HG03432 (cell line): Measurements from ENCODE around the gene AOPEP.

ENCODE experiments used
- ATAC-seq: cut with Tn5 transposase; IDR thresholded peaks from one replicate; pipeline ENCODE4 v1.9.1; 2021; ENCODE audit warnings: mild to moderate bottlenecking, moderate library complexity; ENCODE audit not compliant: unreplicated experiment

Gene AOPEP

GRCh38 chr9:95089257-95090022 is 362.9 kb downstream of the AOPEP start:
- ATAC-seq: no peak

GRCh38 chr9:95090023-95090791 is 363.7 kb downstream of the AOPEP start:
- no peak for ATAC-seq

DNA sequence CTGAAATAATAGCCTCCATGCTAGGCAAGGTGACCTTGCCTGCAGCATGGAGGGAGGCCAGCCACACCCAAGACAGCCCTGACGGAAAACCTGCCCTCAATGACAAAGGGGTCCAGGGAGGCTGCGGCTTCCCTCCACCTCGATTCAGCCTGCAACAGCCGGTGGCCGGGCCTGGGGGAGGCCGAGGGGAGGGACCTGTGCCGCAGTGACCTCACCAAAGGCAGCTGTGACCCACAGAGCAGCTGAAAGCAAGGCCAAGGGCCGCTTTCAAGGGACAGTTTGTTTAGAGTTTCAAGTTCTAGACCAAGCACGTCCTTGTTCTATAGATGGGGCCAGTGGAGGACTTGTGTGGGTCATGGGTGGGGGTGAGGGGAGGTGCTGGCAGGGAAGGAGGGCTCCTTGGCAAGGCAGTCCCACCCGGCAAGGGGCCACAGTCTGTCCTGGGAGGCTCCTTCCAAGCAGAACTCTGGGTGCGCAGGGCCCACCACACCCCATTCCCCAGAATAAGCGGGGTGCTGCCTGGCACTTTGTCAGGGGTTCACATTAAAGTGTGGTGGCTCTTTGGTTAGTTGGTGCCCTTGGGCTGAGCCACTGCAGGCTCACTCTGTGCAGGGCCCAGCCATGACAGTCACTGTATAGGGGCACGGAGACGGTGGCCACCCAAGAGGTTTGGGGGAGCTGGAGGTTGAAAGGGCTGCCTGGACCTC is 364.5 kb downstream of the AOPEP start:
- ATAC-seq: no peak

- ATAC-seq: no peak
Observed at GRCh38 chr9:95091601-95092261, 365.2 kb downstream of the AOPEP start.

DNA sequence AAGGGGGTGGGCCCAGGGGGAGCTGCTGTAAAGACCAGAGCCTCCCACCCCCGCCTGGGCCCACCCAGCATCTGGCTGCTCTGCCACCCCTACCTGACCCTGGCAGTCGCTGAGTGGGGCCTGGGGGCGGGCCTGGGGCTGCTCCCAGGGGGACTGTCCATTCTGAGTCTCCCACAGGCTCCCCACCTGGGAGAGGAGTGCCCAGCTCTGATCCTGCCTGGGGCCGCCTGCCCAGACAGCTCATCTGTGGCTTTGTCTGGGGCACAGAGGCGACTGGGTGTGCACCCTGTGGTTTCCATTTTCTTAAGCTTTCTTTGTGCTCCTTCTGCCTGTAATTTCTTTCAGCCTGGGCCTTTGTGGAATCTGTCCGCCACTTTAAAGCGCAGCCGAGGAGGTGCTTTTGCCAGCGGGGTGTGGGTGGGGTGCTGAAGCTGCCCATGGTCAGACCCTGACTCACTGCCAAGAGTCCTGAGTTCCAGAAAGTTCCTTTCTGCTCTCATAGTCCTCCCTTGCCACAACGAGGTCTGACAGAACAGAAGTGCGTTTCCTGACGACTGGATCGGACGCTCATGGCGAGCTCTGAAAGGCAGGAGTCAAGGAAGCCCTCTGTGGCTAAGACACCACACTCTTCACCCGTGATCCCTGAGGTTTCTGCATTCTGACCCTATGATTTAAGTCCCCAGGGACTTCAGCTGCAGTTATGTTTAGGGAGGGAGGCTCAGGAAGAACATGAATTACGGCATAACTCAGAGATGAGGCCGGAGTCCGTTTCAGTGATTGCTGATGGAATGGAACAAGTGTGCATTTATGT is 366.0 kb downstream of the AOPEP start:
- ATAC-seq: no peak

DNA sequence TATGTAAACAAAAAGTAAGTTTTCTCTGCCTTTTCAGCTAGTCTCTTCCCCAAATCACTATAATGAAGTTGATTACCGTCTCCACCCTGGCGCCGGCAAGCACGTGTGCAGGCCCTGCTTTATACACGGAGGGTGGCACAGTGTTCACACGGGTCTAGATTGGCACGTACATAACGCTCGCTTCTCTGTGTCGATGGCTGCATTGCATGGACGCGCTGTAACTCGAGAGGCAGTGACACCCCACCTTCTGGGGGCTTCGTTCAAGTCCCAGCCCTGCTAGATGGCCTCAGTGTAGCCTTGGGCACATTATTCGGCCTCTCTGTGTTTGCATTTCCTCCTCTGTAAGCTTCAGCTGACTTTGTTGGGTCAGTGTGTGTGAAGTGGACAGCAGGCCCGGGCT is 367.1 kb downstream of the AOPEP start:
- ATAC-seq: no peak

DNA sequence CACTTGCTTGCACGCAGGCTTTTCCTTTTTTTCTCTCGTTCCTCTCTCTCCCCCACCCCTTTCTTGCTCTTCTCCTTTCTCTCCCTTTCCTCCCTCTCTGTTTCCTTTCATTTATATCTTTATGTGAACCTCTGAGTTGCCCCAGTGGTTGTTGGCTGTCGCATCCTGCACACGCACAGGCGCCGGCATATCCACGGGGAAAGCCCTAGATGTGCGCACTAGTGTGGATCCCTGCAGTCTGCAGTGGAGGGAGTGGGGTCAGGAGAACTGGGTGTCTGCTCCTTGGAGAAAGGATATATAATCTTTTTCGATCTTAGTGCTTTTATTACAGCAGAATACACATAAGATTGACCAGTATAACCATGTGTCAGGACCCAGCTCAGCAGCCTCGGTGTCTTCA is 367.5 kb downstream of the AOPEP start:
- ATAC-seq: no peak

DNA sequence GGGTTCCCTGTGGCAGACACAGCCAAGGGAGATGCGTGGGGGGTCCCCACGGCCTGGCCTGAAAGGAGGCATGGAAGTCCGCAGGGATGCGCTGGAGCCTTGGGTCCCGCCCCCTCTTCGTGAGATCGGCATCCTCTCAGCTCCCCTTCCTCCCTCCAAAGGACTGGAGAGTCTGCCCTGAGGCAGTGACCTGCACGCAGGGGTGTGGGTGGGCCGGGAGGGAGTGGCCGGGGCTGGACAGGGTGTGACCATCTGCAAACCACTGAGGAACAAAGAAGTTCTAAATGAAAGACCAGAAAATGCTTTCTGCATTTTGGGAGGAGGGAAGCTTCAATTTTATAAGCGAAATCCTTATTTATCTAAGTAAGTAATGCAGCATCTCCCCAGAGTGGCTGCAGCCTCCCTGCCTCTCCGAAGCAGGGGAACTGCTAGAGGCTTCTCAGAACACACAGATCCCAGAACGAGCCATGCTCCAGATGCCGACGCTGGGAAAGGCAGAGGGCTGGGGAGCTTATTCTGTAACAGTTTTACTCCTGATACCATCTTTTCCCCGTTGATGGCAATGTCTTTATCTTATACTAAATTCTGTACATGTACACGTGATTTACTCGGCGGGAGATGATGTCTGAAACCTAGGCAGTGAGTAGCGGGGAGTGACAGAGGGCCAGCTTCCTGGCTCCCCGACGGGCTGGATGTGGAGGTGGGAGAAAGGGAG is 369.3 kb downstream of the AOPEP start:
- ATAC-seq: no peak

DNA sequence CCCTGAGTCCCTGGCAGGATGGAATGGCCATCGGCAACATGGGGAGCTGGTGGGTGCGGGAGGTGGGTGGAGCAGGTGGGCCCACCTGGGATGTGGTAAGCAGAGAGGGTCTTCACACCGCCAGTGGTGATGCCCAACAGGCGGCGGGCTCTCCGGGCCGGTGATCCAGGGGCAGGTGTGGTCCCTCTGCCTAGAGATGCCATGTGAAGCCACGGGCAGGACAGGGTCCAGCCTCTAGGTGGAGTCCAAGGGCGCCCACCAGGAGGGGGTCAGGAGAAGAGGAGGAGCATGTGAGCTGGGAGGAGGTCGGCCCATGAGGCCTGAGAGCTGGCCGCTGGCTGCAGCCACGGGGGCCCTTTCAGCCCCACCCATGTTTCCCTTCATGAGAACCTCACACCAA is 369.9 kb downstream of the AOPEP start:
- ATAC-seq: no peak

- ATAC-seq: no peak
Observed at GRCh38 chr9:95096807-95097206, 370.3 kb downstream of the AOPEP start.

GRCh38 chr9:95097279-95097678 is 370.8 kb downstream of the AOPEP start:
- no peak for ATAC-seq

DNA sequence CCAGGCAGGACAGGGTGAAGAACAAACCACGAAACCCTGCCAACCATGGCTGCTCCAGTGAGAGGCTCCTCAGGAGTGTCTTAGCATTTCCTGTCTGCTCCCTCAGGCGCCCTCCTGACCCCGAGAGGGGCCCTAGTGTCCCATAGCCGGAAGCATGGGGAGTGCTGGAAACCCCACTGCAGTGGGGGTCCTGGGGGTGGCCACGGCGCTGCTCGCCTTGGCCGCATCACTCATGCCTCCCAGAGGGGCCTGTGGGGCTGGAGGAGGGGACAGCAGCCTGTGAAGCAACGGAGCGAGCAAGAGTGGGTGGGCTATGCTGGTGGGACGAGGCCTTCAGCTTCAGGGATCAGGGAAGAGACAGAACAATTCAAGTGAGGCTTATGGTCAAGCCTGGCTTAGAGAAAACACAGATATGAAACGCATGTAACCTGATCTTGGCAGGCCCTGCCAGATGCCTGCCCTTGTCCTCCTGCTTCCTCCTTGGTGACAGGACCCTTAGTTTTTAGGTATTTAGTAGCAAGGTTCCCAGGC is 372.0 kb downstream of the AOPEP start:
- ATAC-seq: no peak

DNA sequence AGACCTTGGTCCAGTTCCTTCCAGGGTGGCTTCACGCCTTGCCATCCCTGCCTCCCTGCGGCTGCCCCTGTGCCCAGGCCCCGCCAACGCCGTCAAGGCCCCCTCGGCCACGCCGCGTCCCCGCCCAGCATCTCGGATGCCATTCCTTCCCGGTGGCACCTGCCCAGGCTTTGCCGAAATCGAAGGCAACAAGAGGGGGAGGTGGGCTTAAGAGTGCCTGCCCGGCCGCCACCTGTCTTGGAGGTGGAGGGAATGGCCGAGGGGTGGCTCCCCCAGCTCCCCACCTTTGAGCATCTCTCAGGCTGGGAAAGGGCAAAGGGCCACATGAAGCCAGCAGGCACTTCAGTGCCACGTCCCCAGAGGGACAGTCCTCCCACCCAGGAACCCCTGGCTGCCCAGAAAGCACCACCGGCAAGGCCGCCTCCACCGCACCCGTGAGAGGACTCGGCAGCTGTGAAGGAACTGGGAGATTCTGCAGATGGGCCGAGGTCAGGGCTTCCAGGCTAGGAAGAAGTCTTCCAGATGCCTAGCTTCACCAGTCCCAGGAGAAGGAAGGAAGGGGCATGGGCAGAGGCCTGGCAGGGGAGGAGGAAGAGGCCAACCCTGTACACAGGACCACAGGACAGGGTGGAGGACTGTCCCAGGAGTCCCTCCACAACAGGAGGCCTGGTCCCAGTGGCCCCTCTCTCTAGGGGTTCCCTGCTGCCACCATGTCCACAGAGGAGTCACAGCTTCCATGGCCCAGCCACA is 373.0 kb downstream of the AOPEP start:
- no peak for ATAC-seq

GRCh38 chr9:95100071-95100627 is 373.6 kb downstream of the AOPEP start:
- no peak for ATAC-seq

- ATAC-seq: no peak
Observed at GRCh38 chr9:95101326-95101725, 374.8 kb downstream of the AOPEP start.

- no peak for ATAC-seq
Observed at GRCh38 chr9:95102001-95102433, 375.5 kb downstream of the AOPEP start.

DNA sequence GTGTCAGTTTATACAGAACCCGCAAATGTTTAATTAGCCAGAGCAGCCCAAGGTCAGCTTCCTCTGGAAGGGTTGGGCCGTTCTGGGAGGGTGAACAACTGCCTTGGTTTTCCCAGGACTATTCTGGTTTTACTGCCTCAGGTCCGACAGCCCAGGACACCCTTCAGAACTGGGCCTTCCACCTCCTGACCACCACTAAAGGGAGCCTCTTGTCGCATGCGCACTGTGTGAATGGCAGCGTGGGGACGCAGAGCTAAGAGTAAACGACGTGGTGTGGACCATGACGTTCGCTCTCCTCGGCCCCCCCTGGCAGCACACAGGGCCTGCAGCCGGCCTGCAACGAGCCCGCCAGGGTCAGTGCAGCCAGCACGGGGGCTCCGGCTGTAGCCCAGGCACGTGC is 376.1 kb downstream of the AOPEP start:
- ATAC-seq: no peak

DNA sequence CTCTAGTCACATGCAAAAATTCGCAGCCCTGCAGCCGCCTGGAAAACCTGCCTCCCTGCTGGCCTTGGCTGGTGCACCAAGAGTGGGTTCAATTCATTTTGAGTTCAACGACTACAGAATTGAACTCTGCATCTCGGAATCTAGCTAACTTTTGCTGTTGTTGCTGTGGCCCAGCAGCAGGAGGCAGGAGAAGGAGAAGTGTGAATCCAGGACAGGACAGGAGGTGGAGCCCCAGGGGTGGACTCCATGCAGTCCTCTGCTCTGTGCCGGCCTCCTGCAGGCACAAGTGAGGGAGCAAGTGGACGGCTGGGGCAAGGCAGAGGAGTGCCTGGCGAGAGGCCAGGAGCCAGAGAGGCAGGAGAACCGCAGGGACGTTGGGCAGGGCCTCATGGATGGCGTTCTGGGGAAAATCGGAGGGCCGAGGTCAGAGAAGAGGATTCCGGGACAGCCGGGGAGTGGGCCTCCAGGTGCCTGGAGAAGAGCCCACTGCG is 376.8 kb downstream of the AOPEP start:
- no peak for ATAC-seq
